KOPT-K1 (cell line): ENCODE data around the gene MSL3.
A peak's percentile ranks its signal among the peaks of the same experiment; 100 is the strongest.

ENCODE experiments used
- H3K27ac ChIP-seq: fragments of 200-600 bp; sonication (generic); 2 replicates; pipeline ENCODE4 v1.5.1; 2016; ENCODE audit warnings: antibody characterized with exemption, mild to moderate bottlenecking, low read depth, low read length; ENCODE audit not compliant: poor library complexity, severe bottlenecking
- H3K36me3 ChIP-seq: fragments of 200-600 bp; sonication (generic); 2 replicates; pipeline ENCODE4 v1.5.1; 2017; ENCODE audit warnings: antibody characterized with exemption, mild to moderate bottlenecking, low read length, moderate library complexity; ENCODE audit not compliant: insufficient read depth
- H3K9me3 ChIP-seq: fragments of 200-600 bp; sonication (generic); 2 replicates; pipeline ENCODE4 v1.5.1; 2017; ENCODE audit warnings: antibody characterized with exemption, low read length, mild to moderate bottlenecking; ENCODE audit not compliant: insufficient read depth, poor library complexity, severe bottlenecking

Gene MSL3

GRCh38 chrX:11757719-11758399 lies at the start of gene MSL3:
MSL3 (plus strand) TSS chrX:11758237; CDS start chrX:11758264, 27 bp downstream.
- H3K9me3 ChIP-seq: no peaks in the 10 kb centered on the region
- H3K27ac ChIP-seq: peak within 1 kb of the TSS; percentile 77
- H3K36me3 ChIP-seq: peaks cover 19% of the 10 kb centered on the region

- Histone ChIP-seq H3K36me3 (no peaks in the 10 kb centered on the region), H3K9me3 (no peaks in the 10 kb centered on the region), H3K27ac (no peak overlapping the region)
These were observed 35.7 kb upstream of the MSL3 start for GRCh38 chrX:11722304-11722703.

GRCh38 chrX:11724122-11725017 lies 33.7 kb upstream of the MSL3 start:
- Histone ChIP-seq H3K27ac (no peak overlapping the region), H3K36me3 (no peaks in the 10 kb centered on the region), H3K9me3 (no peaks in the 10 kb centered on the region)

GRCh38 chrX:11725631-11726442 lies 32.2 kb upstream of the MSL3 start:
- Histone ChIP-seq H3K27ac (no peak overlapping the region), H3K36me3 (no peaks in the 10 kb centered on the region), H3K9me3 (no peaks in the 10 kb centered on the region)

- no peaks in the 10 kb centered on the region for H3K9me3 ChIP-seq
- H3K27ac ChIP-seq: no peak overlapping the region
- H3K36me3 ChIP-seq: no peaks in the 10 kb centered on the region
These were observed 29.5 kb upstream of the MSL3 start for GRCh38 chrX:11728556-11728955.

- Histone ChIP-seq H3K36me3 (no peaks in the 10 kb centered on the region), H3K27ac (no peak overlapping the region), H3K9me3 (no peaks in the 10 kb centered on the region)
These were observed 24.4 kb upstream of the MSL3 start for GRCh38 chrX:11733614-11734013.

GRCh38 chrX:11739776-11740175 lies 18.3 kb upstream of the MSL3 start:
- Histone ChIP-seq H3K27ac (no peak overlapping the region), H3K36me3 (no peaks in the 10 kb centered on the region)

GRCh38 chrX:11740794-11741193 lies 17.2 kb upstream of the MSL3 start:
- no peak overlapping the region for H3K27ac ChIP-seq
- no peaks in the 10 kb centered on the region for H3K36me3 ChIP-seq
- no peaks in the 10 kb centered on the region for H3K9me3 ChIP-seq

More at GRCh38 chrX:11739776-11740175, 18.3 kb upstream of the MSL3 start:
- H3K9me3 ChIP-seq: no peaks in the 10 kb centered on the region

- Histone ChIP-seq H3K27ac (no peak overlapping the region), H3K9me3 (no peaks in the 10 kb centered on the region), H3K36me3 (no peaks in the 10 kb centered on the region)
These were observed 16.5 kb upstream of the MSL3 start for GRCh38 chrX:11741574-11741973.

GRCh38 chrX:11745881-11746280 lies 12.2 kb upstream of the MSL3 start:
- Histone ChIP-seq H3K9me3 (no peaks in the 10 kb centered on the region), H3K36me3 (no peaks in the 10 kb centered on the region), H3K27ac (no peak overlapping the region)

GRCh38 chrX:11750046-11750445 lies 8.0 kb upstream of the MSL3 start:
- no peak overlapping the region for H3K27ac ChIP-seq
- no peaks in the 10 kb centered on the region for H3K9me3 ChIP-seq
- no peaks in the 10 kb centered on the region for H3K36me3 ChIP-seq

GRCh38 chrX:11750694-11751093 lies 7.3 kb upstream of the MSL3 start:
- Histone ChIP-seq H3K9me3 (no peaks in the 10 kb centered on the region), H3K27ac (no peak overlapping the region), H3K36me3 (no peaks in the 10 kb centered on the region)

GRCh38 chrX:11751261-11751660 lies 6.8 kb upstream of the MSL3 start:
- Histone ChIP-seq H3K27ac (no peak overlapping the region), H3K9me3 (no peaks in the 10 kb centered on the region), H3K36me3 (no peaks in the 10 kb centered on the region)

- no peaks in the 10 kb centered on the region for H3K9me3 ChIP-seq
- H3K36me3 ChIP-seq: no peaks in the 10 kb centered on the region
These were observed 4.4 kb upstream of the MSL3 start for GRCh38 chrX:11753668-11754067.

More at GRCh38 chrX:11753668-11754067, 4.4 kb upstream of the MSL3 start:
- no peak overlapping the region for H3K27ac ChIP-seq
